ENCODE data around the gene NADK2.

The NADK2 gene

DNA sequence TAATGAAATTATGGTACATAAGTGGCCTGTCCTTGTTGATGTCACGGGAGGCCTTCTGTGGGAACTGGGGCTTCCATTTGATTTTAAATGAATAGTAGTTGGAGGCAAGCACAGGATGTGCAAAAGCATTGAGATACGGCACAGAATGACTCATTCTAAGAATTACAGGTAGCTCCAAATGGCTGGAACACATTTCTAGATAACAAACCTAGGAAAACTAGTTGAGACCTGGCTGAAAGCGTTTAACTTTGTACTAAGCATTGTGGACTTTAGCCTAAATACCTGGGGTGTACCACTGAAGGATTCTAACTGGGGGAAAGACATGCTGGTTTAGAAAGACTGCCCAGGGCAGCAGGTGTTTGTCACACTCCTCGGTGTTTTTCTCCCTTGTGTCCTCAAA is 80.4 kb downstream of the NADK2 start:
- no peak for DNase-seq

DNA sequence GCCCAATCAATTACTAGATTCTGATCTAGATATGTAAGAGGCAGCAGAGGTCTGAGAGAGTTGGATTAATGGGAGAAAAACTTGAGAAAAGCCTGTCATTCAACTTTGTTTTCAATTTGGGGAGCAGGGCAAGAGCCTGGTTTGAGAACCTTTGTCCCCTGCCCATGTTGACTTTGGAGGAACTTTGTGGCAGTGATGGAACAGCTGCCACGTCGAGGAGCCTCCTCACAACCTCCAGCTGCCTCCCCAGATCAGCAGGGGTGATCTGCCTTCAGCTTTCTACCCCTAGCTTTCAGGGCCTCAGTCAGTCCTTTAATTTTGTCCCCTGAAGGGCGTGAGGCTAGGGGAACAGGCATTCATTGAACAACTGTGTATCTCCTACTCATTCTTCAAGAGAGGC is 81.1 kb downstream of the NADK2 start:
- no peak for DNase-seq

DNA sequence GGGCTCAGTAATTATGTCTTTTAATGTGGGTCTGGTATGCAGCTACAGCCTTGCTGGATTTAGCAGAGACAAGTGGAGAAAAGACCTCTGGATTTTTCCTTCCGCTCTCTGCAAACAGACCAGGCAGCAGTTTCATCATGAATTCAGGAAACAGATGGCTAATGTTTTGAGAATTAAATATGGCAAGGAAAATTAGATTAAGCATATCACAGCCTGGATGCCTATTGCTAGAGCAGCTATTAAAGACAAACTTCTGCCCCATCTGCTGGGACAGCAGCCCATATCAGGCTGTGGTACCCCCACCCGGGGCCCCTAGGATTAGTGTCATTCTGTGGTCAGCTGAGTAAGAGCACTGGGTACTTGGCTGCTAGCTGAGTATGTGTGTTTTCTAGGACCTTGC is 83.6 kb downstream of the NADK2 start:
- DNase-seq: peak; percentile 57

DNA sequence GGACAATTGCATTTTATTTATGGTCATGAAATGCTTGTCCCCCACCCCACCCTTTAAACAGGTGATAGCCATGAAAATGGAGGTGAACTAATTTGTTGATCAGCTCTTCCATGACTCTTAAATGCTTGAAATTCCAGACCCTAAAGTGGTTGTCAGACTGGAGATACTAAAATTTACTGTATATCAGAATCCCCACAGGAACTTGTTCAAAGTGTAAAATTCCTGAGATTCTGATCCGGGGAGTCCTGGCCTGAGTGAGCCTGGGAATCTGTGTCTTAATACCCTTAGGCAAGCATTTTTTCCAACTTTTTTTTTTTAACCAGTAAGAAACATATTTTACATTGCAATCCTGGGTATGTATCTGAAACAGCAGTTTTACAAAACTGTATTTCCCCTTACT is 85.1 kb downstream of the NADK2 start:
- DNase-seq: no peak

DNA sequence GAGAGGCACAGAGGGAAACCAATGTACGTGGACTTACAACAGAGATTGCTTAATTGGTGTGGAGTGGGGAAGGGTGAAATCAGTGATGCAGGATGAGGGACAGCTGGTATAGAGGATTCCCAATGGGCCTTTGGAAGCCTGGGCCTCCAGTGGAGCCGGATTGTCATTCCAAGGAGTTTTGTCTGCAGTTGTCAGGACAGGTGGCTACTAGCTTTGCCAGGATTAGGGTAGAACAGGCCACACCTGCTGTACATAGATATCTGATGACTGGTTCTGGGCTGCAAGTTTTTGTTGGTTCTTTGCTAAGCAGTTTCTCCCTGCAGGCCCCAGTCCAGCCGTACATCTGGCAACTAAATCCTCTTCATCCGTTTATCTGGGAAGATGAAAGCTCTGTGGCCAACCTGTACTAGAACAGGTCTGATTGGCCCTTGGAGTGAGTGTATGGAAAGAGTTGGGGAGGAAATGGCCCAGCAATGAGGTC is 85.6 kb downstream of the NADK2 start:
- DNase-seq: peak; percentile 54

DNA sequence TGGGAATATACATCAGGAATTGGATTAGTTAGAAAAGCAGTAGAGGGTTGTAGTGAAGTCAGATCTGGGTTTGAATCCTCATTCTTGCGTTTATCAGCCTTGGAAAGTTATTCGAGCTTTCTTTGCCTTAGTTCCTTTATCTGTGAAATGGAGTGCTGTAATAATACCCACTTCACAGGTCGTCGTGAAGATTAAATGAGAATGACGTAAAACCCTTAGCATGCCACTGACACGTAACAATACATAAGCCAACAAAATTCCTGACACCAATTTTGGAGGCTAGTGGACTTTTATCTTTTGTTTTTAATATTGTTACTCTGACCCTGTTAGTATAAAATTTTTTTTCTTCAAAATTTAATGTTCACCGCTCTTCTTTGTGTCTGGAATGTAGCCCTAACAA is 86.4 kb downstream of the NADK2 start:
- no peak for DNase-seq

DNA sequence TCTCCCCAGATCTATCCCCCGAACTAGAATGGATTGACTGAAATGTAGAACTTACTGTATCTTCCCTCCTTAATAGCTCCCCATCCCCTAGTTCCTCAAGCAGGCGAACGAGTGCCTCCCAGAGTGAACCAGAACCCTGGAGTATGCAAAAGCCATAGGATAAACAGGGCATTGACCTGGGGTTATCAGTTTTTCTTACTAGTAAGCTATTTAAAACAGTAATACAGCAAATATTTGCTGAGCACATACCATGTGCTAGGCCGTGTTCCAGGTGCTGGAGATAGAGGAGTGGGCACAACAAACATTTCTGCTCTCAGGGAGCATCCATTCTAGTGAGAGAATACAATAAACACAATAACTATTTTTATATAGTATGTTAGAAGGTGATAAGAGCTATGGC is 88.0 kb downstream of the NADK2 start:
- no peak for DNase-seq

DNA sequence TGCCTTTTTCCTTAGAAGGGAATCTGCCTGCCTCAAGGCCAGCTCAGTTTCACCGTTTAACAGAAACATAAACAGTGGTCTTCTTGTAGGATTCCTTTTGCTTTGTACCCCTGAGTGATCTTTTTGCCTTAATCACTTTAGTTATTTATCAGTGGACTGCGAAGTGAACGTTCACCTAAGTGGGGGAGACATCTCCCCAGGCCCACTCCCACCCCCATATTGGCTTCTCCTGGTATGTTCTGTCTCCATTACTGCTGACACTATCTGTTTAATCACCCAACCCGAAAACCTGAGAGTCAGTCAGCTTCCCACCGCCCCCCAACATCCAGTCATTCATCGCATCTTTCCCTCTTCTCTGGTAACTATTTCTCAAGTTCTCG is 88.4 kb downstream of the NADK2 start:
- no peak for DNase-seq

DNA sequence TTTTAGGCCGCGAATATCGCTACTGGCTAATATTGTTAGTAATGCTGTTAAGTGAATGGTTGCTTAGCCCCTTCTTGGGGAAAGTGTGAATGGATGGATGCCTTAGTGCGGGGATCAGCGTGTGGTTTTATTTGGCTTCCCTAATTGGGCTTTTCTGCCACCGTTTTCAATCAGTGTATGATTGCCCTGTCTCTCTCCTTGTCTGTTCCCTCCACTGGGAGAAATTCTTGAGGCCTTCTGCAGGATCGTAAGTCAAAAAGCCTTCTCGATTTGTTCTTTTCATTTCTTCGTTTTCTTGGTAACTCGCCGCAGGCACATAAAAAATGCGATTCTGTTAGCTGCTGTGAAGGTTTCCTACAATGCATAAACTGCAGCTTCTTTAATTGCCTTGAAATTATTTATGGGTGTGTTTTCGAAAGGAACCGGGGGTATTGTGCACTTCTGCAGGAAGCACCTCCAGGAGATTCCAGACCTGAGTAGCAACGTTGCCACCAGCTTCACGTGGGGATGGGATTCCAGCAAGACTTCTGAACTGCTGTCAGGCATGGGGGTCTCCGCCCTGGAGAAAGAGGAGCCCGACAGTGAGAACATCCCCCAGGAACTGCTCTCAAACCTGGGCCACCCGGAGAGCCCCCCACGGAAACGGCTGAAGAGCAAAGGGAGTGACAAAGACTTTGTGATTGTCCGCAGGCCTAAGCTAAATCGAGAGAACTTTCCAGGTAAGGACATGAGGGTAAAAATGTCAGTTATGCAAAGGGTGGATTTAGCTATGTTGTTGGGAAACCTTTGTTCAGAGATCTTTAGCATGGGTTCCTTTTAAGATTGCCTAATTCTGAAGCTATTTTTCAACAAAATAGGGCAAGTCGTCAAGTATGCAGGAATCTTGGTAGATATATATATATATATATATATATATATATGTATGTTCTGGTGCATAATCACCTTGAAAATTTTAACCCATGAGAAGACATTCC is 89.1 kb downstream of the NADK2 start:
- no peak for DNase-seq

DNA sequence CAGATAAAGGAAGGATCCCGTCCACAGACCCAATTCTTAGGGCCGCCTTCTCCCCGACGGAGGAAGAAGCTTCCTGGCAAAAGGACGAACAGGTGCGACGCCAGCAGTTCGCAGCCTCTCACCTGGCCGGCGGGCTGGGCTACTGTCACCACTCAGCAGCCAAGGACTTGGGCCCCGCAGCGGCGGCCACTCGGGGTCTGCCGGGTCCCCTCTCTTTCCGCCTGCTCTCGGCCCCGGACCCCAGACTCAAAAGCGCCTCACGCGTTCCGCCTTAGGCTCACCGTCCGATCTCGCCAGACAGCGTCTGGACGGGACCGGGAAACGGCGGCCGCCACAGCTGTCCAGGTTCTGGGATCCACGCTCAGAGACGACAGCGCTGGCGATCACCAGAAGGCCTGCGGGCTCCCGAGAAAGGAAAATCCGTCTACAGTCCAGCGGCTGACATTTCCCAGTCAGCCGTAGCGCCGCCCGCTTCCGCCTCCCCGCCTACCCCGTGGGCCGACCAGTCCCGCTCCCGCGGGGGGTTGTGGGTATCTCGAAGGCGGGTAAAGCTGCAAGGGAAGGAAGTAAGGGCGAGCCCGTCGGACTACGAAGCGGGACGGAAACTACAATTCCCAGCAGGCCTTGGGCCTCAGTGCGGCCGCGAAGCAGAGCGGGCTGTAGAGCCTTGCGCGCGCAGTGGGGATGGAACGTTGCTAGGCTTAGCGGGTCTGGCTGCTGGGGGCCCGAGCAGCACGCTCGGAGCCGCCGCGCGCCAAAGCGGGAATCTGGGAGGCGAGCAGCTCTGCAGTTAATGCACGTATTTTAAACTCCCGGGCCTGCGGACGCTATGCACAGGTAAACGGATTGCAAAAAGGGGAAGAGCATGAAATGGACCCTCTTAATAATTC is 90.0 kb downstream of the NADK2 start, which contains the start of the genes LMBRD2 and SKP2:
Gene LMBRD2, minus strand, starts transcription at position 454 of the 890 bp plus-strand sequence. CDS start 8,538 bp downstream, outside the sequence.
Gene SKP2, plus strand, starts transcription at position 678 of the 890 bp plus-strand sequence. Its CDS starts 152 bp downstream, at position 830.
- DNase-seq: peak; percentile 97

DNA sequence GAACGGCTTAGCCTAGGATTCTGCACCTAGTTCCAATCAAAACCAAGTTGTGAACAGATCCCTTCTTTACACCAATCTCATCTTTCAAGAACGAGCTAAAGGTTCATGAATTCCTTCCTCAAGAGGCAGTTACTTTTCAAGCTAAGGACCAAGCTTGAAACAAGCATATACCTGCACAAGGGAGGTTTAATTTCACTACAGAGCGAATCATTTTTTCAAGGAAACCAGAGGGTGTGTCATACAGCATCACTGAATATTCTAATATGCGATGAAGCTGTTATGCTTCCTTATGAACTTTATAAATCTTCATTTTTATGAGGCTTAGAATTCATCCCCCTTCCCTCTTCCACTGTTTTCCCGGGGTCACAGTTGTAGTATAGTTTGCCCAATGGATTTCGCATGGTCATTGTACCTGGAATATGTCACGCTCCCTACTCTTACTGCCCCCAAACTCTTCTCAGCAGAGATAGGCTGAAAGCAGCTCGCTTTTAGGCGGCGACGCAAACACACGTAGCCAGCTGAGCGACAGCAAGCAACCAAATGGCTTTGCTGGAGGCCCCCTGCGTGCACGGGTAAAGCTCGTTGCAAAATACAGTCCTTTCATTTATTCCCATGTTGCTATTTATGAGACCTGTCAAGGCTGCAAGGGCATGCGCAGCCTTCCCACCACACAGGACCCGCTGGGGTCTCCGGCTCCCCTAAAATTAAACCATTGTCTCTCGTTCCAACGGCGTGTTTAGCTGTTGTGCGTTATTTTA is 90.9 kb downstream of the NADK2 start:
- DNase-seq: peak; percentile 50

DNA sequence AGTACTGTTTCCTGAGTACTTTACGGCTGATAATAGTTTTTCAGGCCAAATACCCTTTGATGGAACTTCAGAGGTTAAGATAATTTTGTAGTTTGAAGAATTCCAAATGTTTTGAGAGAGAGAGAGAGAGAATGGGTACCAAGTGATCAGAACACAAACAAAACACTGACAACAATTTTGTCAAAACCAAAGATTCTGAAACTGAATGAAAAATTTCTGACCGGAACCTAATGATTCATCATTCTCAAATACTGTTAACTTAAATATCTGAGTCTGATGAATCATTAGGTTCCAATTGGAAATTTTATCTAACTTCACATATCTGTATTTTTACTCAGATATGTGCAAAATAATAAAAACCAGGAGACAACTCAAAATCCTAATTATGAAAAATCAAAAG is 94.0 kb downstream of the NADK2 start:
- DNase-seq: no peak

DNA sequence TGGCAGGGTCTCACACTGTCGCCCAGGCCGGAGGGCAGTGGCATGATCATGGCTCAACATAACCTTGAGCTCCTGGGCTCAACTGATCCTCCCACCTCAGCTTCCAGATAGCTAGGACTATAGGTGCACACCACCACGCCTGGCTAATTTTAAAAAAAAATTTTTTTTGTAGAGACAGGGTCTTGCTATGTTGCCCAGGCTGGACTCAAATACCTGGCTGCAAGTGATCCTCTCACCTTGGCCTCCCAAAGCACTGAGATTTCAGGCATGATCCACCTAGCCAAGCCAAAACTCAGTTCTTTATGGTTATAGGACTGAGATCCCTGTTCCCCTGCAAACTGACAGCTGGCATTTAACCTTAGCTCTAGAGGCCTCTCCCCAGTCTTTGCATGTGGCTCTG is 95.3 kb downstream of the NADK2 start:
- no peak for DNase-seq

DNA sequence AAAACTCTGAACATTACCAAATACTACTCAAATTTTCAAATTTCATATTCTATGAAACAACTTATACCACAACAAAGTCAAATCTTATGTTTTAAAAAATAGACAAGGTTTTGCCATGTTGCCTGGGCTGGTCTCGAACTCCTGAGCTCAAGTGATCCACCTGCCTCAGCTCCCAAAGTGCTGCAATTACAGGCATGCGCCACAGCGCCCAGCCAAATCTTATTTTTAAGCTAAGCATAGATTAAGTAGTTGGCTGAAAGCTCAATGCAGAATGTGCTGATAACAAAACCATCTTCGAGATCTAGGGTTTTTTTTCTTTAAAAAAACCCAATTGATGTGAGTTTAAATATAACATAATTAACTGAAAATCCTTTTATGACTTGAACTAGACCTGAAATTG is 96.4 kb downstream of the NADK2 start:
- no peak for DNase-seq

Measured in right forelimb (tissue), 1 donor.